HepG2 (cell line): ENCODE results near the gene UBC. TPM values are rescaled to one million over a fixed set of nuclear protein-coding genes. Genes with fewer than 3 reads are reported as not detected.

ENCODE experiments used
- BRCA1 ChIP-seq: sonication (generic); formaldehyde crosslinking; IDR thresholded peaks from 2 replicates; pipeline ENCODE4 v1.4.0; 2020; ENCODE audit warnings: missing genetic modification reagents
- CREB3 ChIP-seq: sonication (generic); formaldehyde crosslinking; IDR thresholded peaks from 2 replicates; pipeline ENCODE4 v1.5.0; 2020; ENCODE audit warnings: missing genetic modification reagents
- CREM ChIP-seq, 2 experiments: sonication (generic) in 1 of 2; formaldehyde crosslinking in 1 of 2; IDR thresholded peaks; 2 replicates each; pipeline versions ENCODE4 v1.4.0 to v1.6.1; 2016 to 2020; ENCODE audit warnings: antibody characterized with exemption in 1 of 2, mild to moderate bottlenecking in 1 of 2, missing genetic modification reagents in 1 of 2
- DZIP1 ChIP-seq: sonication (generic); formaldehyde crosslinking; IDR thresholded peaks from 2 replicates; pipeline ENCODE4 v1.5.0; 2020; ENCODE audit warnings: mild to moderate bottlenecking, missing genetic modification reagents
- GRHL1 ChIP-seq: sonication (generic); formaldehyde crosslinking; conservative IDR thresholded peaks from 2 replicates; pipeline ENCODE4 v1.8.0; 2022; ENCODE audit warnings: missing genetic modification reagents
- HIVEP1 ChIP-seq: sonication (generic); formaldehyde crosslinking; IDR thresholded peaks from 2 replicates; pipeline ENCODE4 v1.4.0; 2020; ENCODE audit warnings: mild to moderate bottlenecking, missing genetic modification reagents
- HNRNPH1 ChIP-seq: fragments of 200-400 bp; formaldehyde crosslinking; optimal IDR thresholded peaks from 2 replicates; pipeline ENCODE3; 2017; ENCODE audit warnings: mild to moderate bottlenecking, low read depth, low read length
- ISX ChIP-seq: sonication (generic); formaldehyde crosslinking; conservative IDR thresholded peaks from 2 replicates; pipeline ENCODE4 v1.5.0; 2020; ENCODE audit warnings: missing genetic modification reagents
- JUN ChIP-seq: sonication (generic); formaldehyde crosslinking; IDR thresholded peaks from 2 replicates; pipeline ENCODE4 v1.4.0; 2020; ENCODE audit warnings: mild to moderate bottlenecking, missing genetic modification reagents
- KDM6A ChIP-seq: IDR thresholded peaks from 2 replicates; pipeline ENCODE4 v1.6.1; 2016; ENCODE audit warnings: low read depth
- MYNN ChIP-seq: sonication (generic); formaldehyde crosslinking; IDR thresholded peaks from 2 replicates; pipeline ENCODE4 v1.4.0; 2020; ENCODE audit warnings: mild to moderate bottlenecking, low read depth, missing genetic modification reagents
- RNF2 ChIP-seq: fragments of 450-650 bp; conservative IDR thresholded peaks from 2 replicates; pipeline ENCODE4 v1.6.1; 2016; ENCODE audit warnings: low read depth
- YY1 ChIP-seq: IDR thresholded peaks from 2 replicates; pipeline ENCODE4 v1.6.1; 2011; ENCODE audit warnings: low read length, low read depth, moderate library complexity, mild to moderate bottlenecking; ENCODE audit not compliant: insufficient read depth, insufficient replicate concordance
- ZBTB33 ChIP-seq: sonication (generic); formaldehyde crosslinking; IDR thresholded peaks from 2 replicates; pipeline ENCODE4 v1.4.0; 2020; ENCODE audit warnings: missing genetic modification reagents
- ZNF18 ChIP-seq: sonication (generic); formaldehyde crosslinking; IDR thresholded peaks from 2 replicates; pipeline ENCODE4 v1.8.0; 2022; ENCODE audit warnings: mild to moderate bottlenecking, missing genetic modification reagents; ENCODE audit not compliant: insufficient replicate concordance
- ZNF382 ChIP-seq: sonication (generic); formaldehyde crosslinking; IDR thresholded peaks from 2 replicates; pipeline ENCODE4 v1.5.0; 2020; ENCODE audit warnings: missing genetic modification reagents, mild to moderate bottlenecking, borderline replicate concordance
- ZNF510 ChIP-seq: sonication (generic); formaldehyde crosslinking; IDR thresholded peaks from 2 replicates; pipeline ENCODE4 v1.4.0; 2020; ENCODE audit warnings: low read depth, mild to moderate bottlenecking, missing genetic modification reagents
- ZNF772 ChIP-seq: sonication (generic); formaldehyde crosslinking; IDR thresholded peaks from 2 replicates; pipeline ENCODE4 v1.5.0; 2020; ENCODE audit warnings: mild to moderate bottlenecking, missing genetic modification reagents
- ZSCAN30 ChIP-seq: sonication (generic); formaldehyde crosslinking; IDR thresholded peaks from 2 replicates; pipeline ENCODE4 v1.5.0; 2020; ENCODE audit warnings: mild to moderate bottlenecking, missing genetic modification reagents
- polyA plus RNA-seq, 8 experiments: library from polyadenylated mRNA; depleted of rRNA in 3 of 8; stranded (reverse) in 7 of 8; unstranded in 1 of 8; fragments of >200 nt; fragmentation: Illumina TruSeq in 4 of 8; extraction: Trizol in 4 of 8; gene quantifications; 2 replicates each; pipeline versions ENCODE4 v1.2.1 to v1.2.3, GENCODE V29; 2011 to 2016; ENCODE audit warnings: low read depth in 4 of 8, missing spikeins in 1 of 8, mixed read lengths in 1 of 8; ENCODE audit not compliant: insufficient read depth in 1 of 8
- total RNA-seq, 5 experiments: library from RNA; depleted of rRNA; stranded (reverse); fragments of >200 nt; fragmentation: Illumina TruSeq; extraction: Trizol; gene quantifications; 2 replicates each; pipeline ENCODE4 v1.2.3, GENCODE V29; 2016; ENCODE audit warnings: low read depth in 1 of 5

The UBC gene
- total and polyA plus RNA-seq, 2 of the 13 experiments (the other 11 are each of a cell fraction or from before 2014, with no cell fraction given): 805 to 1,432 TPM

GRCh38 chr12:124914392-124915238 lies at the start of gene UBC (continued):
- TF ChIP-seq ZBTB33 (CRISPR knock-in tag) (no peak; the same call in 1 of the 2 replicates), HNRNPH1 (no peak), DZIP1 (CRISPR knock-in tag) (no peak), HIVEP1 (CRISPR knock-in tag) (peak; percentile 94), GRHL1 (peak; percentile 28; the same call in 1 of the 2 replicates), ZNF18 (peak; percentile 84), ZNF510 (CRISPR knock-in tag) (peak; percentile 90; the same call in 1 of the 2 replicates), ZNF772 (CRISPR knock-in tag) (peak; percentile 95), CREB3 (no peak), ZSCAN30 (CRISPR knock-in tag) (peak; percentile 71; the same call in 1 of the 2 replicates), YY1 (peak; percentile 89), CREM (IDR thresholded peaks at IDR 0.05) (peak; percentile 93), CREM (CRISPR knock-in tag; IDR thresholded peaks at IDR 0.05) (peak; percentile 52; the same call in 1 of the 2 replicates), ZNF382 (peak; percentile 58; the same call in 1 of the 2 replicates), BRCA1 (CRISPR knock-in tag) (peak; percentile 71; the same call in 1 of the 2 replicates), RNF2 (peak; percentile 83; the same call in 1 of the 2 replicates), KDM6A (CRISPR knock-in tag) (0 out of 2 replicates have a peak, but pooled peaks have one; percentile 17), MYNN (CRISPR knock-in tag) (no peak), ISX (CRISPR knock-in tag) (peak; percentile 45; the same call in 1 of the 2 replicates), JUN (no peak; the same call in none of the 2 replicates)
